ENCODE measurements around the gene FAM185A.
"Not testable (repeated sequence)": the region's sequence is repeated elsewhere in the genome, so short reads cannot be mapped to it uniquely, and the experiment has no call there.

DNA sequence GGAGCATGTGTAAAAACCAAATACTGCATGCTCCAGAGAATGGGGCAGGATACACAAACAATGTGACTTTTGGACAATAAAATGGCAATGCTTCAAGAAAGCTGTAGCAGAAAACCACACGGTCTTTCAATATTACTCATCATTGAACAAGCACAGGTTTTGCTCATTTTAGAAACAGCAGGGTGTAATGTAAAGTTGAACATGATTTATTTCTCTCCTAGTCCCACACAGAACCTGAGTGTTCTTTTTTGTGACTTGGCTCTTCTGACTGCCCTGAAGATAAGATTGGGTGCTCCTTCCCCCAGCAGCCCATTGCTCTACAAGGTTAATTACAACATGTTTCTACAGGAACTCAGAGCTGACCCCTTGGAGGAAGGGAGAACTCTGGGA is 35.1 kb upstream of the FAM185A start:
- TF ChIP-seq, protein P1, sequence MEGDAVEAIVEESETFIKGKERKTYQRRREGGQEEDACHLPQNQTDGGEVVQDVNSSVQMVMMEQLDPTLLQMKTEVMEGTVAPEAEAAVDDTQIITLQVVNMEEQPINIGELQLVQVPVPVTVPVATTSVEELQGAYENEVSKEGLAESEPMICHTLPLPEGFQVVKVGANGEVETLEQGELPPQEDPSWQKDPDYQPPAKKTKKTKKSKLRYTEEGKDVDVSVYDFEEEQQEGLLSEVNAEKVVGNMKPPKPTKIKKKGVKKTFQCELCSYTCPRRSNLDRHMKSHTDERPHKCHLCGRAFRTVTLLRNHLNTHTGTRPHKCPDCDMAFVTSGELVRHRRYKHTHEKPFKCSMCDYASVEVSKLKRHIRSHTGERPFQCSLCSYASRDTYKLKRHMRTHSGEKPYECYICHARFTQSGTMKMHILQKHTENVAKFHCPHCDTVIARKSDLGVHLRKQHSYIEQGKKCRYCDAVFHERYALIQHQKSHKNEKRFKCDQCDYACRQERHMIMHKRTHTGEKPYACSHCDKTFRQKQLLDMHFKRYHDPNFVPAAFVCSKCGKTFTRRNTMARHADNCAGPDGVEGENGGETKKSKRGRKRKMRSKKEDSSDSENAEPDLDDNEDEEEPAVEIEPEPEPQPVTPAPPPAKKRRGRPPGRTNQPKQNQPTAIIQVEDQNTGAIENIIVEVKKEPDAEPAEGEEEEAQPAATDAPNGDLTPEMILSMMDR (IDR thresholded peaks at IDR 0.05; ENCODE audit: borderline replicate concordance, extremely low read depth, low read length, poor library complexity, severe bottlenecking), result not testable (repeated sequence)
- not testable (repeated sequence) for TF ChIP-seq EZH2 (IDR thresholded peaks at IDR 0.05; ENCODE audit: borderline replicate concordance, low read depth, low read length, severe bottlenecking)

Data from DND-41 (cell line).